ENCODE measurements around the gene EID3.

DNA sequence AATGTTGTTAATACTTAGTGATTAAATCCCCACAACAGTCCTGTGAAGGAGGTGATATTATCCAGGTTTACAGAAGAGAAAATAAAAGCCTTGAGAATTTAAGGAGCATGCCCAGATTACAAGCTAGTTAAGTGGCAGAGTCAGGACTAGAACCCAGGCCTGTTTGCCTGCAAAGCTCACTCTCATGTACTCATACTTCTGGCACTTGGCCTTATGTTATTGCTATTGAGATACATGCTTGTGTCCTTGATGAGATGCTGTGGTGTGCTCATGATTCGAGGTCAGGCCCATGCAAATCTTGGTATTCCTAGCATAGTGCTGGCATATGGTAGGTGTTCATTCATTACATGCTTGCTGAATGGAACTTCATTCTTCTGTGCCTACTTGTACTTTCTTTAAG lies 7.6 kb upstream of the EID3 start:
- TF ChIP-seq NFRKB (IDR thresholded peaks at IDR 0.05) (no peak), HDGF (IDR thresholded peaks at IDR 0.05; ENCODE audit: borderline replicate concordance) (no peak), SP1 (IDR thresholded peaks at IDR 0.05) (no peak), FOXK2 (IDR thresholded peaks at IDR 0.05) (no peak), ZNF384 (IDR thresholded peaks at IDR 0.05) (no peak), FOXA1 (IDR thresholded peaks at IDR 0.05) (no peak), BHLHE40 (IDR thresholded peaks at IDR 0.05; ENCODE audit: borderline replicate concordance) (no peak), TARDBP (IDR thresholded peaks at IDR 0.05) (no peak), FOXM1 (IDR thresholded peaks at IDR 0.05; ENCODE audit: borderline replicate concordance) (no peak), SUZ12 (IDR thresholded peaks at IDR 0.05) (no peak)
- TF ChIP-seq, protein P1, sequence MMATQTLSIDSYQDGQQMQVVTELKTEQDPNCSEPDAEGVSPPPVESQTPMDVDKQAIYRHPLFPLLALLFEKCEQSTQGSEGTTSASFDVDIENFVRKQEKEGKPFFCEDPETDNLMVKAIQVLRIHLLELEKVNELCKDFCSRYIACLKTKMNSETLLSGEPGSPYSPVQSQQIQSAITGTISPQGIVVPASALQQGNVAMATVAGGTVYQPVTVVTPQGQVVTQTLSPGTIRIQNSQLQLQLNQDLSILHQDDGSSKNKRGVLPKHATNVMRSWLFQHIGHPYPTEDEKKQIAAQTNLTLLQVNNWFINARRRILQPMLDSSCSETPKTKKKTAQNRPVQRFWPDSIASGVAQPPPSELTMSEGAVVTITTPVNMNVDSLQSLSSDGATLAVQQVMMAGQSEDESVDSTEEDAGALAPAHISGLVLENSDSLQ (IDR thresholded peaks at IDR 0.05): no peak
